ENCODE measurements around the gene ZNF799. TPM values are rescaled to one million over a fixed set of nuclear protein-coding genes. Genes with fewer than 3 reads are reported as not detected.
A peak's percentile ranks its signal among the peaks of the same experiment; 100 is the strongest.
"Not testable (repeated sequence)": the region's sequence is repeated elsewhere in the genome, so short reads cannot be mapped to it uniquely, and the experiment has no call there.

ZNF799 gene
- total RNA-seq, result 1 to 10 TPM; 4.7 to 5.4 TPM

- ChIA-PET CTCF (interaction anchor here (0.8 kb wide), 1 partner anchor 68 kb away, joined by 3 read pairs; the partner anchor contains the start of gene ZNF563), POLR2A (no interaction called here)
- Mint-ChIP-seq H3K4me3 (peak within 1 kb of the TSS; percentile 89), H3K36me3 (ENCODE audit: low read depth) (peaks cover 21% of the 10 kb centered on the region), H3K9me3 (peaks cover 32% of the 10 kb centered on the region), H3K4me1 (peaks cover 13% of the 10 kb centered on the region), H3K27ac (peak within 1 kb of the TSS; percentile 79), H3K27me3 (no peaks in the 10 kb centered on the region)
- DNase-seq, result peak; percentile 91
These were observed at the start of gene ZNF799 for GRCh38 chr19:12400633-12401502. ZNF799 (minus strand) TSS chr19:12401271; CDS start chr19:12401070, 201 bp downstream.

- ChIA-PET POLR2A (no interaction called here), CTCF (interaction anchor here (0.5 to 0.9 kb wide), 2 partner anchors 10 to 154 kb away, joined by 3 to 4 read pairs; partner anchors contain the start of gene ZNF443)
- Mint-ChIP-seq H3K27ac (no peak overlapping the region), H3K9me3 (peaks cover 42% of the 10 kb centered on the region), H3K4me3 (no peak overlapping the region), H3K27me3 (no peaks in the 10 kb centered on the region), H3K4me1 (no peaks in the 10 kb centered on the region), H3K36me3 (ENCODE audit: low read depth) (peaks cover 13% of the 10 kb centered on the region)
- no peak for DNase-seq
These were observed 49.8 kb upstream of the ZNF799 start for GRCh38 chr19:12450844-12451243.

- CTCF ChIA-PET, result interaction anchor here (0.6 to 1.4 kb wide), 3 partner anchors 8 to 372 kb away, joined by 3 to 4 read pairs (median 3); partner anchors contain the start of gene ZNF443
- Mint-ChIP-seq H3K27ac (no peak overlapping the region), H3K9me3 (peaks cover 47% of the 10 kb centered on the region), H3K4me1 (no peaks in the 10 kb centered on the region), H3K36me3 (ENCODE audit: low read depth) (peaks cover 18% of the 10 kb centered on the region), H3K27me3 (no peaks in the 10 kb centered on the region), H3K4me3 (no peak overlapping the region)
- DNase-seq, result no peak
- POLR2A ChIA-PET, result no interaction called here
These were observed 47.7 kb upstream of the ZNF799 start for GRCh38 chr19:12448808-12449207.

- H3K27ac Mint-ChIP-seq, result peak within 1 kb of the TSS; percentile 93
- DNase-seq, result peak; percentile 99
- ChIA-PET CTCF (interaction anchor here (0.6 to 1.6 kb wide), 4 partner anchors 8 to 36 kb away, joined by 3 to 4 read pairs (median 4); no protein-coding TSS in a partner anchor), POLR2A (interaction anchor here (0.6 to 0.7 kb wide), 2 partner anchors 513 to 1203 kb away, joined by 3 to 20 read pairs; no protein-coding TSS in a partner anchor)
- H3K27me3 Mint-ChIP-seq, result no peaks in the 10 kb centered on the region
- H3K9me3 Mint-ChIP-seq, result peaks cover 29% of the 10 kb centered on the region
- H3K4me1 Mint-ChIP-seq, result peaks cover 17% of the 10 kb centered on the region
- peaks cover 25% of the 10 kb centered on the region for H3K36me3 Mint-ChIP-seq (ENCODE audit: low read depth)
- peak within 1 kb of the TSS; percentile 93 for H3K4me3 Mint-ChIP-seq
These were observed 39.7 kb upstream of the ZNF799 start, which contains the start of gene ZNF443 for GRCh38 chr19:12440541-12441316. ZNF443 (minus strand) TSS chr19:12441021; CDS start chr19:12440914, 107 bp downstream.

GRCh38 chr19:12439686-12440540, 38.8 kb upstream of the ZNF799 start:
- not testable (repeated sequence) for H3K27me3 Mint-ChIP-seq
- peak; percentile 35 for DNase-seq
- ChIA-PET POLR2A (interaction anchor here (0.6 to 0.7 kb wide), 2 partner anchors 512 to 1204 kb away, joined by 3 to 20 read pairs; no protein-coding TSS in a partner anchor), CTCF (interaction anchor here (0.6 to 1.6 kb wide), 2 partner anchors 11 to 36 kb away, joined by 3 to 4 read pairs; no protein-coding TSS in a partner anchor)
- peaks cover 29% of the 10 kb centered on the region for H3K36me3 Mint-ChIP-seq (ENCODE audit: low read depth)
- peaks cover 17% of the 10 kb centered on the region for H3K4me1 Mint-ChIP-seq
- H3K9me3 Mint-ChIP-seq, result peaks cover 26% of the 10 kb centered on the region
- peak overlapping the region; percentile 93 for H3K4me3 Mint-ChIP-seq
- peak overlapping the region; percentile 84 for H3K27ac Mint-ChIP-seq

- H3K4me3 Mint-ChIP-seq, POLR2A ChIA-PET, DNase-seq, H3K4me1 Mint-ChIP-seq, CTCF ChIA-PET, H3K27ac Mint-ChIP-seq, H3K27me3 Mint-ChIP-seq: not testable (repeated sequence)
- H3K9me3 Mint-ChIP-seq, result peaks cover 47% of the 10 kb centered on the region
- peaks cover 63% of the 10 kb centered on the region for H3K36me3 Mint-ChIP-seq (ENCODE audit: low read depth)
These were observed 29.7 kb upstream of the ZNF799 start for GRCh38 chr19:12430726-12431299.

- ChIA-PET POLR2A (no interaction called here), CTCF (interaction anchor here (1.0 kb wide), 2 partner anchors 37 to 232 kb away, joined by 3 read pairs; no protein-coding TSS in a partner anchor)
- no peak for DNase-seq
- Mint-ChIP-seq H3K36me3 (ENCODE audit: low read depth) (peaks cover 67% of the 10 kb centered on the region), H3K9me3 (peaks cover 49% of the 10 kb centered on the region), H3K4me3 (no peak overlapping the region), H3K27ac (no peak overlapping the region), H3K27me3 (no peaks in the 10 kb centered on the region), H3K4me1 (no peaks in the 10 kb centered on the region)
These were observed 24.8 kb upstream of the ZNF799 start for GRCh38 chr19:12425888-12426274.

GRCh38 chr19:12425236-12425887, 24.3 kb upstream of the ZNF799 start:
- DNase-seq, result no peak
- Mint-ChIP-seq H3K36me3 (ENCODE audit: low read depth) (peaks cover 66% of the 10 kb centered on the region), H3K27ac (no peak overlapping the region), H3K4me3 (no peak overlapping the region), H3K9me3 (peaks cover 44% of the 10 kb centered on the region), H3K4me1 (no peaks in the 10 kb centered on the region), H3K27me3 (no peaks in the 10 kb centered on the region)
- POLR2A ChIA-PET, result no interaction called here
- CTCF ChIA-PET, result interaction anchor here (1.0 kb wide), 2 partner anchors 37 to 231 kb away, joined by 3 read pairs; no protein-coding TSS in a partner anchor

- H3K27me3 Mint-ChIP-seq, POLR2A ChIA-PET: not testable (repeated sequence)
These were observed 16.2 kb upstream of the ZNF799 start for GRCh38 chr19:12417273-12417672.

GRCh38 chr19:12411893-12412292, 10.8 kb upstream of the ZNF799 start:
- H3K27ac Mint-ChIP-seq, result no peak overlapping the region
- ChIA-PET CTCF (no interaction called here), POLR2A (no interaction called here)
- H3K4me1 Mint-ChIP-seq, result no peaks in the 10 kb centered on the region
- H3K27me3 Mint-ChIP-seq, result no peaks in the 10 kb centered on the region
- H3K36me3 Mint-ChIP-seq (ENCODE audit: low read depth), result peaks cover 7% of the 10 kb centered on the region
- peaks cover 40% of the 10 kb centered on the region for H3K9me3 Mint-ChIP-seq
- DNase-seq, result no peak
- no peak overlapping the region for H3K4me3 Mint-ChIP-seq

More at GRCh38 chr19:12417273-12417672, 16.2 kb upstream of the ZNF799 start:
- H3K27ac Mint-ChIP-seq, H3K4me1 Mint-ChIP-seq, DNase-seq, CTCF ChIA-PET, H3K4me3 Mint-ChIP-seq: not testable (repeated sequence)
- peaks cover 30% of the 10 kb centered on the region for H3K36me3 Mint-ChIP-seq (ENCODE audit: low read depth)
- H3K9me3 Mint-ChIP-seq, result peaks cover 47% of the 10 kb centered on the region

GRCh38 chr19:12399901-12400632, 1.0 kb downstream of the ZNF799 start:
- H3K9me3 Mint-ChIP-seq, result peaks cover 33% of the 10 kb centered on the region
- H3K4me3 Mint-ChIP-seq, result peak overlapping the region; percentile 89
- peaks cover 13% of the 10 kb centered on the region for H3K4me1 Mint-ChIP-seq
- POLR2A ChIA-PET, H3K27me3 Mint-ChIP-seq, DNase-seq: not testable (repeated sequence)
- CTCF ChIA-PET, result interaction anchor here (0.7 kb wide), 1 partner anchor 26 kb away, joined by 3 read pairs; no protein-coding TSS in a partner anchor
- H3K27ac Mint-ChIP-seq, result peak overlapping the region; percentile 72
- H3K36me3 Mint-ChIP-seq (ENCODE audit: low read depth), result peaks cover 29% of the 10 kb centered on the region

Measured in activated CD4-positive, alpha-beta T cell treated with anti-CD3 and anti-CD28 coated beads, Interleukin-2, amount 10 ng/mL, durations not matched to agents 7 days and 5 days (primary cell).